Measurements from ENCODE around the gene TMEM74B. TPM values are rescaled to one million over a fixed set of nuclear protein-coding genes. Genes with fewer than 3 reads are reported as not detected.
A peak's percentile ranks its signal among the peaks of the same experiment; 100 is the strongest.

The TMEM74B gene
- total and polyA plus RNA-seq, 9 of the 15 experiments (the other 6 are each of a cell fraction or from before 2014, with no cell fraction given) = 0.24 to 19.0 (median 7.5) TPM

DNA sequence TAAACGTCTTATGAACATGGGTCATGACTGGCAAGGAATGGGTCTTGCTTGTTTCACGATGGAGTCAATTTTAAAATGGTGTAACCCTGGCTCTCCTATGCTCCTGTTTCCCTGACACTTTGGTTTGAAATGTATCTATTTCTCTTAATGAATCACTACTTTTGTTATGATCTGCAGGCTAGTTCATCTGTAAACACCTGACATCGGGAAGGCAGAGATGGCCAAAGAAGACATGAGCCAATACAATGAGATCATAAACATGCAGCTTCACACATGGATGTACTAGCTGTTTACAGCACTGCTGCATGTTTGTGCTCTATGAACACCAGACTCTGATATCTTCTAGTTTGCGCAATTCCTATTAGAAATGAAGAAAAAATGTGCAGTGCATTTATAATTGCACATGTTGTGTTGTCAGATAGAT lies 30.1 kb upstream of the TMEM74B start (continued):
- TF ChIP-seq ZNF398 (CRISPR knock-in tag; IDR thresholded peaks at IDR 0.05) (peak; percentile 57; the same call in 1 of the 2 replicates), ZNF655 (CRISPR knock-in tag; IDR thresholded peaks at IDR 0.05) (no peak), ZBTB12 (CRISPR knock-in tag; IDR thresholded peaks at IDR 0.05) (peak; percentile 48; the same call in 1 of the 2 replicates), NR2C2 (CRISPR knock-in tag; IDR thresholded peaks at IDR 0.05) (no peak), NR2C2 (tag; IDR thresholded peaks at IDR 0.05) (peak; percentile 34), ZNF444 (CRISPR knock-in tag; IDR thresholded peaks at IDR 0.05) (peak; percentile 36; the same call in 1 of the 2 replicates), ZNF41 (CRISPR knock-in tag; conservative IDR thresholded peaks at IDR 0.05) (no peak), ZNF140 (CRISPR knock-in tag; IDR thresholded peaks at IDR 0.05) (0 out of 2 replicates have a peak, but pooled peaks have one; percentile 52), TAF7 (tag; IDR thresholded peaks at IDR 0.05) (0 out of 2 replicates have a peak, but pooled peaks have one; percentile 12), ZNF583 (CRISPR knock-in tag; IDR thresholded peaks at IDR 0.05) (peak; percentile 75; the same call in 1 of the 2 replicates), CXXC5 (CRISPR knock-in tag; IDR thresholded peaks at IDR 0.05) (peak; percentile 48), TCFL5 (CRISPR knock-in tag; conservative IDR thresholded peaks at IDR 0.05) (0 out of 2 replicates have a peak, but pooled peaks have one; percentile 30), CREB5 (CRISPR knock-in tag; IDR thresholded peaks at IDR 0.05) (peak; percentile 35; the same call in 1 of the 2 replicates), TCF15 (CRISPR knock-in tag; IDR thresholded peaks at IDR 0.05) (0 out of 2 replicates have a peak, but pooled peaks have one; percentile 66), PCBP1 (IDR thresholded peaks at IDR 0.05; ENCODE audit: low read depth, low read length, poor library complexity, severe bottlenecking) (no peak), ZNF280B (CRISPR knock-in tag; IDR thresholded peaks at IDR 0.05) (no peak), ZNF224 (CRISPR knock-in tag; IDR thresholded peaks at IDR 0.05) (no peak), HCFC1 (IDR thresholded peaks at IDR 0.05; ENCODE audit: low read depth, low read length) (no peak)
- TF ChIP-seq, protein P1, sequence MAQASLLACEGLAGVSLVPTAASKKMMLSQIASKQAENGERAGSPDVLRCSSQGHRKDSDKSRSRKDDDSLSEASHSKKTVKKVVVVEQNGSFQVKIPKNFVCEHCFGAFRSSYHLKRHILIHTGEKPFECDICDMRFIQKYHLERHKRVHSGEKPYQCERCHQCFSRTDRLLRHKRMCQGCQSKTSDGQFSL (CRISPR knock-in tag; IDR thresholded peaks at IDR 0.05) = no peak
- TF ChIP-seq, protein P1 (tag; IDR thresholded peaks at IDR 0.05) = peak in 1 of 2 experiments; percentile 76; a peak in 1 of 4 replicates

All from K562 (cell line).